NCI-H146 (cell line): ENCODE results near the gene C19orf47.

Experiments used
- DNase-seq: peaks from one replicate; lab custom pipeline; 2025; lab: John Stamatoyannopoulos, UW

C19orf47 gene

DNA sequence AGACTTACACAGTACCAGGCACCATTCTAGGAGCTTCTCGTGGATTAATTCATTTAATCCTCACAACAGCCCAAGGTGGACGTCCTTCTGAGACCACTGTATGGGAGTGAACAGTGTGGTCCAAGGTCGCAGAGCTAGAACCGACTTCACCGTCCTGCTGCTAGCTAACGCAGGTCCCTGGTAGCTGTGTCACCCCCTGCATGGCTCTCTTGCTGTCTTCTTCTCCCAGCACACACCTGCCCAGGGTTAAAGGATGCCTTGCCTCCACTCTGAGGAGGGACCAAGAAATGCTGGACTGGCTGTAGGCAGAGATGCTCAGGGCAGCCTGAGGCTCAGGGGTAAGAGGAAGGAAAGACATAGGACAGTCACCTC lies 66.0 kb downstream of the C19orf47 start:
- no peak for DNase-seq

DNA sequence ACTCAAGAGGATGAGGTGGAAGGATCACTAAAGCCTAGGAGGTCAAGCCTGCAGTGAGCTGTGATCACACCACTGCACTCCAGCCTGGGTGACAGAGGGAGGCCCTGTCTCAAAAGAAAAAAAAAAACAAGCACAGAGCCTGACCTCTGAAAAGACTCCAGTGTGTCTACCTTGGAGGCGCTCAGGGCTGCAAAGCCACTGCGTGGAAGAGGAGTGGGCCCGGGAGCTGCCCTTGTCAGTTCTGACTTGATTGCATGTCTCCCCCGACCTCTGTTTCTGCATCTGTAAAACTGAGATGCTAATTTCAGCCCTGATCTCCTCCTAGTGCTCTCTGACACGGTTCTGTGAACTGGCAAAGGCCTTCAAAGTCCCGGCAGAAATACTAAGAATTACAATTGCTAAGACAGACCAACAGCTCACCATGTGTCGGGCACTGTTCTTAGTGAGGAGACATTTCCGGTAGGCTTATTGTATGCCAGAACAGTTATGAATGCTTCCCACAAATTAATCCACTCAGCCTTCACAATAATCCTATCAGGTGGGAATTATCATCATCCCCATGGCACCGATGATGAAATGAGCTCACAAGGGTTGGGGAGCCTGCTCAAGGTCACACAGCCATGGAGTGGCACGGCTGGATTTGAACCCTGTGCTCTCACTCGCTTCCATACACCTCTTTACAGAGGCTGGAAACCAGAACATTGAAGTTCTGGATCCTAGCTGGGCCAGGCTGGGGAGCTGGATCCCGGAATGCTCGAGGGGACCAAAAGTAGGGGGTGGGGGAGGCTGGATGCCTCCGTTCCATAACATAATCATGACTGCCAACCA lies 66.6 kb downstream of the C19orf47 start:
- DNase-seq, result no peak

DNA sequence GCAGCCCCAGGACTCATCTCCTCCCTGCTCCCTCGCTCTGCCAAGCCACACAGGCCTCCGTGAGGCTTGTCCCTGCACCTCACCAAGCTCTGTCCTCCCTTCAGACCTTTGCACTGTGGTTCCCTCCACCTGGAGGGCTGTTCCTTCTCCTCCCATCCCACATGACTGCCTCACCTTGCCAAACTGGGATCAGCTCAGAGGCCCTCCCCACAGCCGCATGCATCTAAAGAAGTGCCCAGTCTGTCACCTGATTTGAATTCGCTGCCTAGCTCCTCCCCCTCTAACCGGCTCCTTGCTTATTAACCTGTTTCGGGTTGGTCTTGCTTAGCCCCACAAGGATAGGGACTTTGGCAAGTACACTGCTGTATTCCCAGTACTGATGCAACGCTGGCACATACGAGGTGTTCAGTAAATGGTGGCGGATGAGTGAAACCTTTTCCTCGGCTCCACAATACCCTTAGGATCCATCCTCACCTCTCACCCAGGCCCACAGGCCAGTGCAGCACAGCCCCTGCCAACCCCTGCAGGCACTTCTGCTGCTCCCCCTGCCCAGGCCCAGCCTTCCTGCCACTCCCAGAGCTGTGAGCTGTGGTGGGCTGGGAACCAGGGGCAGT lies 67.5 kb downstream of the C19orf47 start:
- DNase-seq, result no peak

DNA sequence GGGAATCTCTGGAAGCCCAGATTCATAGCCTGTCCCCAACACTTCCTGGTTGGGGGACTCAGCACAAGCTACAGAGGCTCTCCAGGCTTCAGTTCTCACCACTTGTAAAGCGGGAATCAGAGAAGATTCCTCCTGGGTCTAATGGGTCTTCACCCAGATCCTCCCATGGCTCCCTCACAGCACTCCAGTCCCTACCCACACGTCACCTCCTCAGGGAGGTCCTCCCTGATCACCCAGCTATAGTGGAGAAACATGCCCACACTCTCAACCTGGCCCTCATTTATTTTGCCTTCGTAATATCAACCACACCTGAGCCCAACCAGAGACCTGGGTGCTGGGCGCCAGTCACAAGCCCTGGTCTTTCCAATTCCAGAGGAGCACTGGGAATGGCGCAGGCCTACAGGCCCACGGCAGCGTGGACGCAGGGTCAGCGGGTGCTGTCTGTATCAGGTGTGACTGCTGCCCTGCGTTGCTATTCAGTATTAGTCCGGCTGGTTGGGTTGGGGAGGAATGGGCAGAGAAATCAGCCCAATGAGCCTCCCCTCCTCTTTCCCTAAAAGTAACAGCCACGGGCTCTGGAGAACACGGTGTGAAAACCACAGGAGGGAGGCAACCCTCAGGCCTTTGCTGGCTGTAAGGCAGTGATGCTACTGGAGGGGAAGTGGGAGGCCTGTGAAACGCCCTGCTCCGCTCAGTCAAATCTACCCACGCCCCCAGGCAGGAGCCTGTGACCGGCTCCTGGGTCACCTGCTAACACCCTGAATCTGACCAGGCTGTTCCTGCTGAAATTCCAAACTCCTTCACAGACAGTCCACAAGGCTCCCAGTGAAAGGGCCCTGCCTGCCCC lies 68.2 kb downstream of the C19orf47 start:
- no peak for DNase-seq

DNA sequence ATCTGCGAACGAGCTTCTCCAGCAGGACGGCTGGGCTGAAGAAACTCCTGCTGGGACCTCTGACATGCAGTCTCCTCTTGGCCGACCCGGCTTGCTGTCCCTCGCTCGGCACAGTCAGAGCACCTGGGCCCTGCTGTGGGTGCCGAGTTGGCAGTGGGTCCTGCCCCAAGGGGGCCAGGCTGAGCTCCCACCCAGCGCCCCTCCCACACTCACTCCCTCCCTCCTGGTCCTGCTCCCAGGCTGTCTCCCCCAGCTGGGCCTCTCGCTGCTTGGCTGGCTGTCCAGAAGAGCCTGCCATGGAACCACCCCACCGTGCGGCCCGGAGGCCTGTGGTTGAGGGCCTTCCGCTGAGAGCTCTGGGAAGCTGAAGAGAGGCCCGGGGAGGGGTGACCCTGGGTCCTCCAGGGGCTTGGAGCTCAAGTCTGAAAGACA lies 69.1 kb downstream of the C19orf47 start:
- no peak for DNase-seq

DNA sequence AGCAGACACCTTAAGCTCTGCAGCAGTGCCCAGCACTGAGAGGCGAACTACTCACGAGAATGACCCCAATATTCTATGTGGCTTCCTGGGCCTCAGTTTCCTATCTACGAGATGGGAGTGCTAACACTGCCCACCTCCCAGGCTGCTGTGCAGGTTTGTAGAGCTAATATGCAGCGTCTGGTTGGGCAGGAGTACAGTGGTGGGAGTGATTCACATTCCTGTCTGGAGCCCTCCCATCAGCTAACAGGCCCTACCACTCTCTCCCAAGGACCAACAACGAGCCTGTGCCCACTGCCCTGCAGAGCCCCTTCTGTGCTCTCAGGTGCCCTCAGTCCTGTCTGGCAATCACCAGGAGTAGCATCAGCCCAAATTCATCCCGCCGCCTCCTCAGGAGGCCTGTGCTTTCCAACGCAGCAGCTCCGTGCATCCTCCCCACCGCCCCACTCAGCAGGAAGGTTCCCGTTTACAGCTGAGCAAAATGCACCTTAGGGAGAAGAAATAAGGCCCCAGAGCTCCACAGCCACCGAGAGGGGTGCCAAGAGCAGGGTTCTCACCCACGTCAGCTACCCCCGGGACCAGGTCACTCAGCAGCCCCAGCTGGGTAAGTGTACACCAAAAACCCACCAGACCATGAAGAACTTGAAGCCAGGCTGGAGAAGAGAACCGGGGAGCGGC lies 69.7 kb downstream of the C19orf47 start:
- no peak for DNase-seq

DNA sequence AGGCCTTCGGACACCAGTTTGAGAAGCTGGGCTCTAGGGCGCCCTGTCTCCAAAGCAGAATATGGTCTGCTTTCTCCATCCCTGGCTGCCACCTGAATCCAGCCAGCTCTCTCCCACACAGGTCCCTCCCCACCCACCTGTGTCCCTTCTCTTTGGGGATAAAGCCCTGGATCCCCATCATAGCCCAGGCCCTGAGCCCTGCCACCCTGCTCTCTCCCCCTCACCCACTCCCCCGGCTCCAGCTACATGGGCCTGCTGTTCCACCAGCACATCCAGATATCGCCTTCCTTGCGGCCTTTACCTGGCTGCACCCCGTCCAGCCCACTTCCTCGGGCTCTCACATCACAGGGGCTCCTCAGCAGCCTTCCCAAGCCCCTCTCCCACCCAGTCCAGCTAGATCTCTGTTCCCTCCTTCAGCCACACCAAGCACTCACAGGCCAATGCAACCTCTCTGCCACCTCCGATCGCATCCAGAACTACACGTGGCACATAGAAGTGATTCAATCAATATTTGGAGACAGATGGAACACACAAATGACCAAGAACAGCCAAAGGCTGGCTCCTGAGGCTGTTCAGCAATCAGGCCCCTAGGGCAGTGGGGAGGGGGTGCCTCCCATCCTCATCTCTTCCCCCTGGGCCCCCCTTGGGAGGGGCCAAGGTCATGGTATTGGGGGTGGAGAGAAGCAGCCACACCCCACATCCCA lies 70.7 kb downstream of the C19orf47 start:
- DNase-seq, result no peak

DNA sequence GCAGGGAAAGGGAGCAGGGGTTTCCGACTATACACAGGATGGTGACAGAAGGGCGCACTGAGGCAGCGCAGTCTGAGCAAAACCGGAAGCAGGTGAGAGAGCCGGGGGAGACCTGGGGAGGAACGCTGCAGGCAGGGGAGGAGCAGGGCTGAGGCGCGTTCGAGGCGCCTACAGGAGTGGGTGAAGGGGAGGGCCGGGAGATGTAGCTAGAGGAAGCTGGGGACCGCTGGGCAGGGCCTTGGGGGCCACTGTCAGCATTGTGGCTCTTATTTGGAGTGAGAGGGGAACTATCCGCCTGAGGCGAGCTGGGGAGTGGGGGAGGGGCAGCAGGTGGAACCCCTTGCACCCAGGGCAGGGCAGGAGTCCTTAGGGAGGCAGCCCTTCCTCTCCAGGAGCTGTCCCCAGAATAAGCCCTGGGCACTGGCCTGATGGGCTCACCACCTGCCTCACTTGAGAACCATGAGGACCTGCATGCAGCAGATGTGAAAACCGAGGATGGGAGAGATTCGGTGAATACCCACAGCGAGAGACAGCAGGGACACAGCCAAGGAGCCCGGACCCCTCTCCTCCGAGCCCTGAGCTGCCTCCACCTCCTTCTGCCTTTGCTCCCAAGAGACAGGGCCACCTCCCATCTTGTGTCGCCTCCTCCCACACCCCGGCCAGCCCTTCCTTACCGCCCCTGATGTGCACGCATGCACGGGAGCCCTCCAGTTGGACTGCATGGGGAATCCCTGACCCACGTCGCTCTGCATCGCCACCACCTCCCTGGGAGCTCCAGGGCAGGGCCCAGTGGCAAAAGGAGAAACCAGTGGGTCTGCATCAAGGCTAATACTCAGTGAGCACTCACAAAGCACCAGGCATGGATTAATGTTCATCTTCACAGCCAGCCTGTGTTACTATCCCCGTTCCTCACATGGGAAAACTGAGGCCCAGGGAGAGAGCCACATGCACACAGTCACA lies 73.3 kb downstream of the C19orf47 start:
- DNase-seq, result no peak

DNA sequence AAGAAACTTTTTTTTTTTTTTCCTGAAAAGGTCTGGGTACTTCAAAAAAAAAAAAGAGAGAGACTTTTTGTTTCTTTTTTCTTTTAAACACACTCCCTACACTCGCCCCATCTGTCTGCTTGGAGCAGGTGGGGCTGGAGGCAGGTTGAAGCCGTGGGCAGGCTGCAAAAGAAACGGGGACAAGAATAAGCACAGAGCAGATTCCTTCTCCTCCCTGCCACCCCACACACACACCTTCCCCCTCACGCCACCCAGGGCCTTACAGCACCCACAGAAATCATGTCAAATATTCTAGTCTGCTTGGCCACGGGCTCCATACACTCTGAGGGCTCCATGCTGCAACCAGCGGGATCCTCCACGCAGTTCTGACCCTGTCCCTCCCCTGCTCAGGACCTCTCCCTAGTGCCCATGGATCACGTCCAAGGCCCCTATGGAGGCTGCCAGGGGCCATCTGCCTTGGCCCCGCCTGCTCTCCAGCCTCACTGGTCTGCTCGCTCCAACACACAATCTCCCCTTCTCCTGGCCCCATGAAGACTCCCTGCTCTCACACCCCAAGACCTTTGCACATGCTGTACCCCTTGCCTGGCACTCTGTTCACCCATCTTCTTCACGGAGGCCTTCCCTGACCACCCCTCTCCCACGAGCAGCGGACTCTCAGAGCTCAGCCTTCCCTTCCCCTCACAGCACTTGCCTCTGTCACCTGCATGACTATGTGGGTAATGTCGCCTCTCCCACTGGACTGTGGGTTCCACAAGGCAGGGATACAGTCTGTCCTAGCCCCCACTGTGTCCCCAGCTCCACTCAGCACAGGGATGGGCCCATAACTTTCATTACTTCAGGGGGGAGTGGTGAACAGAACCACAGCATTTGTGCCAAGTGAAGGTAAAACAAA lies 74.5 kb downstream of the C19orf47 start:
- no peak for DNase-seq

DNA sequence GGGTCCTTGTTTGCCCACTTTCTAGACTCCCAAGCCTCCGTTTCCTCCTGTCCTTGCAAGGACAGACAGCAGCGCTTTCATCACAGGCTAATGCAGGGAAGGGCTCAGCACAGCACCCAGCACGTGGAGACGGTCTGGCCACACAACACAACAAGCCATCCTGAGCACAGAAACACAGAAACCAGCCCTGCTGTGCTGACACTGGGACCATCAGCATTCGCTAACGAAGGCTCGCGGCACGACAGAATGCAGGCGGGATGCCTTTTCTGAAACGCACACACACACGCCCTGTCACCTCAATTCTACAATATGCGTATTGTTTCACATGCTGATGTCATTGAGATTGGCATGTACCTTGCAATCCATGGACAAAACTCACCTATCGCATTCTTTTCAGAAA lies 75.9 kb downstream of the C19orf47 start:
- DNase-seq, result no peak

DNA sequence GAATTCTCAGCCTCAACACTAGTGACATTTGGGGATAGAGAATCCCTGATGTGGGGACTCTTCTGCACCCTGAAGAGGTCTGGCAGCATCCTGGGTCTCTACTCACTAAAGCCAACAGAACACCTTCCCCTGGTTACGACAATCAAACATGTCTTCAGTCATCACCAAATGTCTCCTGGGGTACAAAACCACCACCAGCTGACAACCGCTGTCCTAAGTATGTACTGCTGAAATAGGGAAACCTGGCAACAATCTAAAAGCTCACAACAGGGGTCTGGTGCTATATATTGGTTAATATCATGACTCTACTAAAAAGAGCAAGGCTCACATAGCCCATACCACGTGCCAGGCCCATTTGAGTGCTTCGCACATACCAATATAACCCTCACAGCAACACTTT lies 76.5 kb downstream of the C19orf47 start:
- no peak for DNase-seq

DNA sequence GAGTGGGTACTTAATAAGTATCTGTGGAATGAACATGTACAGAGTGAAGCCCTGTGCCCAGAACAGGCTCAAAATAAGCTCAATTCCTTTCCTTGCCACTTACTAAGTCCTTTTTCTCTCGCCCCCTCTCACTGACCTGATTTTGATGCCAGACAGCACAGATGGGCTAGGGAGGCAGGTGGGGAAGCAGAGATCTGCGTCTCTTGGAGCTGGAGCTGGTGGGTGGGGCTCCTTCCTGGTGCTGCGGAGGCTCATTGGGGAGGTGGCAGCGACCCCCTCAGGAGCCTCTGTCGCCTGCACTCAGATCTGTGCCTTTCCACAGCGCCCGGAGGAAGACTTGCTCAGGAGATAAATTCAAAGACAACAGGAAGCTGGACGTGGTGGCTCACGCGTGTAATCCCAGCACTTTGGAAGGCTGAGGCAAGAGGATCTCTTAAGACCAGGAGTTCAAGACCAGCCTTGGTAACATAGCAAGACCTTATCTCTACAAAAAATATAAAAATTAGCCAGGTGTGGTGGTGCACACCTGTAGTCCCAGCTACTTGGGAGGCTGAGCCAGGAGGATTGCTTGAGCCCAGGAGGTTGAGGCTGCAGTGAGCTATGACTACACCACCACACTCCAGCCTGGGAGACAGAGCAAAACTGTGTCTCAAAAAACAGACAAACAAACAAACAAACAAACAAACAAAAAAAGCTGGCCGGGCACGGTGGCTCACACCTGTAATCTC lies 77.7 kb downstream of the C19orf47 start:
- no peak for DNase-seq
